Activated CD4-positive, alpha-beta T cell treated with anti-CD3 and anti-CD28 coated beads, Interleukin-2, amount 50 U/mL, for 1 hour (primary cell): ENCODE data around the gene BRD1.
"Not testable (repeated sequence)": the region's sequence is repeated elsewhere in the genome, so short reads cannot be mapped to it uniquely, and the experiment has no call there.

Experiments
- DNase-seq: peaks from one replicate; pipeline ENCODE4 v3.0.0-alpha.2; 2020

Gene BRD1

GRCh38 chr22:49852898-49853894, 25.5 kb upstream of the BRD1 start, which contains the start of gene ZBED4:
Gene ZBED4 (plus strand): TSS chr22:49853844. CDS start chr22:49883663, 29,819 bp downstream.
- peak; percentile 98 for DNase-seq

- not testable (repeated sequence) for DNase-seq
These were observed 24.9 kb upstream of the BRD1 start for GRCh38 chr22:49852568-49852897.

DNA sequence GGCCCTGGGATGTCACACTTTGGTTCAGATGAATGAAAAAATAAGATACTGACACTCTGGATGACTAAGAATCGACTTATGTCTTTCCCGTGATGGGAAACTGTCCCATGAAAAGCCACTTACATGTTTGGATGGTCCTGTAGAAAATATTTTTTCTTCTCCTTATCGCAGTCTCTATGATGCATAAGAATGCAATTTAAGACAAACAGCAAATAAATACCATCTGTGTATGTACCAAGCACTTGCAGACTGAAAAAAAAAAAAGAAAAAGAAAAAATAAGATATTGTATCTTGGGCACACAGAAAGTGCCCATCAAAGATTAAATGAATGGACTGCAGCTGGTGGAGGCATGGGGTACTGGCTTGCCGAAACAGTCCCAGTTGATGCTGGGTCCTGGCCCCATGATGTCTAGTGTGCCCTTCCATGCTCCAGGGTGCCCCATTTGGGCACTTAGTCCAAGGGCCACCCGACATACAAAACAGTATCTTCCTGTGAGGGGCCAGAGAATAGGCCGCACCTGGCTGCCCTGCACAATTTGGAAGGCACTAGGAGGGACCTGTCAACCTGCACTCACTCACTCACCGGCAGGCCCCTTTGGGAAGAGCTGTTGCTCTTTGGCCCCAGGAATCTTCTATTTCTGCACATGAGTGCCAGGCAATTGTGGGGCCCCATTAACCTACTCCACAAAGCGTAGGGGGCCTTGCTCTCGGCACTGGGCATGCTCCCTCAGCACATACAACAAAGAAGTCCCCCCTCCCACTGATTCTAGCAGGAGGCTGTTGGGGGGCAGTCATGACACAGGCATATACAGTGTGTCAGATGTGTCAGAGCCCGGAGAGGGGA, 23.5 kb upstream of the BRD1 start:
- no peak for DNase-seq

DNA sequence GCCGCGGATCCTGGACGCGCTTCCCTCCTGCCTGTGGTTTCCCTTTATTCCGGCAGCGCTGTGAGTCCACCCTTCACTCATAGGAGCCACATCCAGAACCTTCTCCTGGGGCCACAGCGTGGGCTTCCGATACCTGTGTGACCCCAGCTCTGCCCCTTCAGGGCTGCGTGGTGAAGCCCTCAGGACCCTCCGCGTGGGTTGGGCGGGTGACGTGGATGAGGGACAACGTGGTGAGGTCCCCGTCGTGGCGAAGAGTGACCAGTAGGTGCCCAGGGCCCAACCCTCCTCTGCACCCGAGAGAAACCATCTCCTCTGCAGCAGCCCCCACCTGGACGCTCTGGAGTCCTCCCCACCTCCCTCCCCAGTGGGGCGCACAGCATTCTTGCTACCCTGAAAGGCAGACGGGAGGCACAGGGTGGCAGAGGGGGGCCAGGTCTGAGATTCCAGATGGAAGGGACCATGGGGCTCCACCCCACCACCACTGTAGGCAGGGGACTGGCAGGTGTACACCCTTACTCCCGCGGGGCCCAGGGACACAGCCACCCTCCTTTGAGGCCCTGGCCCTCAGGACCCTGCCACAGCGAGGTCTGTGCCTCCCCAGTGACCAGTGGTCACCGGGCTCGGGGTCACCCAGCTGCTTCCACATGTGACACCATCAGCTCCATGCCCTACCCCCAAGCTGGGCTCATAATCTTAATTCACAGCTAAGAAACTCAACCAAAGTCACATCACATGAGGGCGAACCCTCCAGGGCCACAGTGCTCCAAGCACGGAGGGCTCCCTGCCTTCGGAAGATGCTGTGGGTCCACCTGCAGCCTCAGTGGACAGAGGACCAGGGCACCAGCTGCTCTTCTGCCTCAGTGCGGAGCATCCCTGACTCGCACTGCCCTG, 22.6 kb upstream of the BRD1 start:
- no peak for DNase-seq

GRCh38 chr22:49849161-49850020, 21.7 kb upstream of the BRD1 start:
- DNase-seq = no peak

- DNase-seq = no peak
These were observed 21.1 kb upstream of the BRD1 start for GRCh38 chr22:49848690-49849160.

DNA sequence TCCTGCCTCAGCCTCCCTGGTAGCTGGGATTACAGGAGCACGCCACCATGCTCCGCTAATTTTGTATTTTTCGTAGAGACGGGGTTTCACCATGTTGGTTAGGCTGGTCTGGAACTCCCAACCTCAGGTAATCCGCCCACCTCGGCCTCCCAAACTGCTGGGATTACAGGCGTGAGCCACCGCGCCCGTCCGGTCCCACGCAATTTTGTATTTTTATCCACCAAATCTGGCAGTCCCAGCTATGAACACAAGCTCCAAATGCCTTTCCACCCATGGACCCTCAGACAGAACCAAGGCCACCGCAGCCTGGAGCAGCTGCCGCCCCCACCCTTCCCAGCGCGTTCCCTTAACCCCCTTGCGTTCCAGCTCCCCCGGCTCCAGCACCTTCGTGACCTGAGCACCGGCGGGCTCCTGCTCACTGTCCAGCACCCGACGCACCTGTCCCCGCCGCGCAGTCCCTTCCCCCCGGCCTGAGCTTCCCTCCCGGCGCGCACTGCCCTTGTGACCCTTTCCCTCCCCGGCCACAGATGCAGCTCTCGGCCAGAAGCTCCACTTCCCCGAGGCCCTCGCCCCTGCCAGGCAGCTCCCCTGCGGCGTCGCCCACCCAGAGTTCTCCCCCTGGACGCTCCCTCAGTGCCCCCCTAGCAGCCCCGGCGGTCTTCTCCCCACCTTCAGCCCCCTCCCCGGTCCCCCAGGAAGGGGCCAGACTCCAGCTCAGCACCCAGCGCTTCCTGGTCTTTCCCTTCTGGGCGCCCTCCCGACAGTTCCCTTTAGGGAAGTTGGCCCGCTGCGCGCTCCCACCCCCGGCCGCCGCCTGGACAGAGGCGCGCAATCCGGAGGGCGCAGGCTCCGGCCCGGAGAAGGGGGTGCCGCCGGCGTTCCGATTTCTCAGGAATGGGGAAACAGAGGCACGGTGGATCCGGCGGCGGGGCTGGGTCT, 20.3 kb upstream of the BRD1 start:
- DNase-seq = no peak

GRCh38 chr22:49845666-49846459, 18.2 kb upstream of the BRD1 start:
- no peak for DNase-seq

DNA sequence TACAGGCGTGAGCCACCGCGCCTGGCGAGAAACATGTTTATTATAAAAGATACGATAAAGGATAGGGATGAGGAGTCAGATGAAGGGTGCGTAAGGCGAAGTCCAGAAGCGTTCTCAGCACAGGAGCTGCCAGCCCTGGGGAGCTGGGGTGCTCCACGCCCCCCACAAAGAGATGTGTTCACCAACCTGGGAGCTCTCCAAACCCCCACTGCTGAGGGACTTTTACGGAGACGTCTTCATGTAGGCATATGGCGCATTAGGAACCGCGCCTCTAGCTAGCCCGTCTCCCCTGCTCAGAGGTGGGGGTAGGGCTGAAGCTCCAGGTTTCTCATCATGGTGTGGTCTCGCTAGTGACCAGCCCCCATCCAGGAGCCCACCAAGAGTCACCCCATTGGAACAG, 17.6 kb upstream of the BRD1 start:
- no peak for DNase-seq

GRCh38 chr22:49838771-49839717, 11.4 kb upstream of the BRD1 start:
- peak; percentile 89 for DNase-seq

- DNase-seq = no peak
These were observed 5.8 kb upstream of the BRD1 start for GRCh38 chr22:49833340-49834007.

DNA sequence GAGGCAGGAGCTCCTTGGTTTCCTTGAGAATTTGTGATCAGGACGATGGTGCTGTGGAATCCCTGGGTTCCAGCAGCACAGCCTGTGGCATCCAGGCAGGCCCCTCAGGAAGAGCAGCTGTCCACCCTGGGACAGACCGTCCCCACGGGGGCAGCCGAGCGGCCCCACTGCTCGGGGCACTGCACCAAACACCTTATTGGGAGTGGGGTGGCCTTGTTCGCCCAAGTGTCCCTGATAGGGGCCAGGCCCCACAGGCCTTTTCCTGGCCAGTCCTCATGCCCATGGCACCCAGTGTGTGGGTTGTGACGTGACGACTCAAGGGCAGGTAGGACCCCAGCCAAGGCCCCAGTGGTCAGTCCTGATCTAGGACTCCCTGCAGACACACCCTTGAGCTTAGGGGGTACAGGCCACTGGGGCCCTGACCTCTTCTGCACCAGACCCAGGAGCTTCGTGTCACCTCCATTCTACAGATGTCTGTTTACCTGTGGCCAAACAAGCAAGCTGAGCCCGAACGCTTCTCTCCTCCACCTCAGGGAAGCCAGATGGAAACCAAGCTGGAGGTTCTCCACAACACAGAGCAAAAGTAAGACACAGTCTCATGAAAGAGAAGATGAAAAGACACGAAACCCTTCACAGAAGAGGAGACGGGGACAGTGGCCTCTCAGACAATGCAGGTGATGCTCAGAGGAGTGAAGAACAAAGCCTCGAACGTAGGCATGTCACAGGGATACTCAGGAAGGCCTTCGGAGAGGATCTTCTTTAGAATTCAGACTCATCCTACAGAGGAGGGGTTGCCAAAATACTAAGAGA, 1.6 kb upstream of the BRD1 start:
- DNase-seq = no peak

DNA sequence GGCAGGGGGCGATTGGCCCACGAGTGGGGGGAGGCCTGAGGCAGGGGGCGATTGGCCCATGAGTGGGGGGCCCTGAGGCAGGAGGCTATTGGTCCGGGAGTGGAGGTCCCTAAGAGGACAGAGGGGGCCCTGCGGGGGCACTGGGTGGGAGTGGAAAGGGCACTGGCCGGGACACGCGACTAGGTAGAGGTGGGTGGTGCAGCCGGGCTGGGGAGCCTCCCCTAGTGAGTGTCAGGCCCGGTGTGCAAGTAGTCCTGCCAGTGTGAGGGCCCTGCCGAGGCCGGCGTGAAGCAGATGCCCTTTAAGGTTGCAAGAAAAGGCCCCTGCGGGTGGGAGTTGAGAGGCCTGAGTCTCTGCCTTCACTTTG, 909 bp upstream of the BRD1 start:
- DNase-seq = no peak

DNA sequence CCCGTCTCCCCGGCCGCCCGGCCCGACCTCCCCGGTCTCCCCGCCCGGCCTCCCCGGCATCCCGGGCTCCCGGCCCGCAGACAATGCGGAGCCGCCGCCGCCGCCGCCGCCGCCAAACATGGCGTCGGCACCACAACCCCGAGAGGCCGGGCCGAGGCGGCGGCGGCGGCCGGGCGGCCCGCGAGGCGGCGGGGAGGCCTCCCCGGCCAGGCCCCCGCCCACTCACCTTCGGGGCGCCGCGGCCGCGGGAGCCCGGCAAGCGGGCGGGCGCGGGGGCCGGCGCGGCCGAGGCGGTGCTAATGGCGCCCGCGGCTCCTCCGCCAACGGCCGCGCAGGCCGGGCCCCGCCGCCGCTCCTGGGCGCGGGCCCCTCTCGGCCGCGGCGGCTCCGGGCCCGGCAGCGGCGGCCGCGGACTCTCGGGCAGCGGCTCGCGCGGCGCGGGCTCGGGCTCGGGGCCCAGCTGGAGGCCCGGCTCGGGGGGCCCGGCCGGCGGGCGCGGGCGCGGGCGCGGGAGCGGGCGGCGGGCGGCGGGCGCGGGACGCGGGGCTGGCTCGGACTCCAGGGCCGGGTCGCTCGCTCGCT, 311 bp downstream of the BRD1 start:
- peak; percentile 33 for DNase-seq

GRCh38 chr22:49826603-49827270, 936 bp downstream of the BRD1 start:
- peak; percentile 29 for DNase-seq
